Epithelial cell of proximal tubule (primary cell): ENCODE results near the gene RICTOR. TPM values are rescaled to one million over a fixed set of nuclear protein-coding genes. Genes with fewer than 3 reads are reported as not detected.
A peak's percentile ranks its signal among the peaks of the same experiment; 100 is the strongest.

Experiments used
- DNase-seq: peaks from one replicate; pipeline ENCODE4 v3.0.0-alpha.2; 2011; ENCODE audit warnings: low read depth
- H3K4me3 ChIP-seq: 2 replicates; pipeline ENCODE4 v1.5.1; 2011; ENCODE audit warnings: low read depth, mild to moderate bottlenecking, low read length
- total RNA-seq: library from RNA; depleted of rRNA; stranded (reverse); fragments of >200 nt; gene quantifications from 2 replicates; pipeline ENCODE4 v1.2.3, GENCODE V29; 2015
- TF ChIP-seq, protein P1 (sequence below): conservative IDR thresholded peaks from 2 replicates; pipeline ENCODE4 v1.5.1; 2012; ENCODE audit warnings: low read depth, mild to moderate bottlenecking, low read length

Gene RICTOR
- total RNA-seq, 1 donor from 2014 or later = 13.8 TPM

DNA sequence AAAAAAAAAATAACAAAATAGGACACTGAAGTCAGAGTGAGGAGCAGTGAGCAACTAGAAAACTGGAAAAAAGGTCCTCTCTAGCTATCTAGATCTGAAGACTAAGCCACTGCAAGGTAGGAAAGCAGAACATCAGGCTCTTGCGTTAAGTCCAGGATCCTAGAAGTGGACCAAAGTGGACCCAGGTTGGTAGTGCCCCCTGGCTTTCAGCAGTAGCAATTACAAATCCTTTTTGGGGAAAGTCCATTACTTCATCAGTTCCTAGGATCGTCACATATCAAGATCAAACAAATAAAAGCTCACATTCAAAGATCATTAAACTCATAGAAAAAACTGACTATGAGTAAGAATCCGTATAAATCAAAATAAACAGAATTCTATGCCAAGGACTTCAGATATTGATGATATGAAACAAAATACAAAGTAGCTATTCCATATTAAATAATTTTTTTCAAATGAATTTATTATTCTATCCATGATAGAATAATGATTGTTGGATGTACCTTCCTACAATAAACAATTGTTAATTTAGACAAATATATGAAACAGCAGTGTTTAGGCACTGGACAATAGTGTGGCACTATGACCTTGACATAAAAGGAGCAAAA is 6.5 kb upstream of the RICTOR start:
- DNase-seq = no peak
- TF ChIP-seq, protein P1, sequence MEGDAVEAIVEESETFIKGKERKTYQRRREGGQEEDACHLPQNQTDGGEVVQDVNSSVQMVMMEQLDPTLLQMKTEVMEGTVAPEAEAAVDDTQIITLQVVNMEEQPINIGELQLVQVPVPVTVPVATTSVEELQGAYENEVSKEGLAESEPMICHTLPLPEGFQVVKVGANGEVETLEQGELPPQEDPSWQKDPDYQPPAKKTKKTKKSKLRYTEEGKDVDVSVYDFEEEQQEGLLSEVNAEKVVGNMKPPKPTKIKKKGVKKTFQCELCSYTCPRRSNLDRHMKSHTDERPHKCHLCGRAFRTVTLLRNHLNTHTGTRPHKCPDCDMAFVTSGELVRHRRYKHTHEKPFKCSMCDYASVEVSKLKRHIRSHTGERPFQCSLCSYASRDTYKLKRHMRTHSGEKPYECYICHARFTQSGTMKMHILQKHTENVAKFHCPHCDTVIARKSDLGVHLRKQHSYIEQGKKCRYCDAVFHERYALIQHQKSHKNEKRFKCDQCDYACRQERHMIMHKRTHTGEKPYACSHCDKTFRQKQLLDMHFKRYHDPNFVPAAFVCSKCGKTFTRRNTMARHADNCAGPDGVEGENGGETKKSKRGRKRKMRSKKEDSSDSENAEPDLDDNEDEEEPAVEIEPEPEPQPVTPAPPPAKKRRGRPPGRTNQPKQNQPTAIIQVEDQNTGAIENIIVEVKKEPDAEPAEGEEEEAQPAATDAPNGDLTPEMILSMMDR = peak; percentile 96
- no peak overlapping the region for H3K4me3 ChIP-seq

DNA sequence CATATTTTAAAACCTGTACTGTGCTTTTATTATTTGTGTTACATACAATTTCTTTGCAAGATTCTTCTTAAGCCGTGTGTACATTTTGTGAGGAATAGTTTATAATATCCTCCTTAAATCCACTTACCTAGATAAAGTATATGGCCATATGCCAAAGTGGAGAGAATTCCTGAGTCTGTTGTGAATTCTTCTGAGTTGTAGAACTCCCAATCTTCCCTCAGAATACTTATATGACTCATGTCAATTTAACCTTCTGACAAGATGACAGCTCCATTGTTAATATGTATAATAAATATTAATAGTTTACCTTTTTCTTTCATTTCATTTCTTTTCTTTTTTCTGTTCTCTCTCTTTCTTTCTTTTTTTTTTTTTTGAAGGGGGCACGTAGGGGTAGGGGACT is 6.0 kb upstream of the RICTOR start:
- DNase-seq = no peak
- TF ChIP-seq, protein P1 = no peak
- H3K4me3 ChIP-seq = no peak overlapping the region

DNA sequence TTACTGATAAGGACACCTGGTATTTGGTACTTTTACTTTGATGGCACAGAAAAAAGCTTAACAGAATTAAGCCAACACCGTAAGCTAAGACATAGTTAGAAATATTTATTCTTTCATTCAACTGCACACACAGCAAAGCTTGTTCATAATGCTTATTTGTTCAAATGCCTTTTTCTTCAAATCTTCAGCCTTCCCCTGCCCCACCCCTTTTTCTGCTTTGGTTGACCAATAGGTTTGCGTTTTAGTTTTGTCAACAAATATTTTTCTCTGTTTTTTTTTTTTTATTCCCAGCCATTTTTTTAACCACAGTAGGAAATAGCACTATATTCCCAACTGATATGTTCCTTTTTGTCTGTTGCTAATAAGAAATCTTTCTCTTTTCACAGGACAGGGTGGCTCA is 4.9 kb upstream of the RICTOR start:
- TF ChIP-seq, protein P1 = no peak
- H3K4me3 ChIP-seq = no peak overlapping the region
- DNase-seq = no peak

DNA sequence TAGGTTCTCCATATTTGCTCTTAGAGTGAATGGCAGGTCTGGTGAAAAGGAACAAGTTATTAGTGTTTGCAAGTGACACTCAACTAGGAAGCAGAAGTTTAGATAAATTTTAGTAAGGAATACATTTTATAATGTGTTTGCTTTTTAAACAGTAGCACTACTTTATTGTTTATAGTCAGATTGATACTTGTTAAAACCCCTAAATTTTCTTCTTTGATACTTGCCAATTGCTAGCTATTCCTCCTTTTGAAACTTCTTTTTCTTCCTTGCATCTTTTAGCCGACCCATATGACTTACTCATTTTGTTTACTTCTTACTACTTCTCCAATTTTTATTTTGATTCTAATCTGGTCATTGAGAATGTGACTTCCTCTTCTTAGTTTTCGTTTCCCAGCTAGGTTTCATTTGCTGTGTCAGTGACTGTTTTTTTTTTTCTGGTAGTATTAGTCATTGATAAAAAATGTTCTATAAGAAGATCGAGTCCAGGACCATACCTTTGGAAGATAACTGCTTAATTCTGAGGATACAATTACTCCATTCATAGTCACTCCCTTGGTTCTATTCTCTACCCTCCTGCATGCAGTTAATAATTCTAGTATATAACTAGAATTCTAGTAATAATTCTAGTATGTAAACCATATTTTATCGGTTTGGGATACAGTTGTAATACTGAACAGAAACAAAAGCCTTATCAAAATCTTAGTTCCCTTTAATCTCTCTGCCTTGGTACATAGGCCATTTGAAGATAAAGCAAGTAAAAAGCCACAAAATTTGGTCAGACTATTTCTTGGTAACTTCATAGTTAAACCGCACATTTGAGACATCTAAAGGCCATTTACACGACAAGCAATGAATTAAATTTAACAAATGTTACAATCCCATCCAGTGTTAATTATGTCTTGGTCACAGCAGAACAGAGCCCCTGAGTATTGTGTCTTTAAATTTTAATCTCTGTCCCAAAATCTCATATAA is 2.8 kb upstream of the RICTOR start:
- DNase-seq = no peak
- TF ChIP-seq, protein P1 = no peak
- no peak overlapping the region for H3K4me3 ChIP-seq

DNA sequence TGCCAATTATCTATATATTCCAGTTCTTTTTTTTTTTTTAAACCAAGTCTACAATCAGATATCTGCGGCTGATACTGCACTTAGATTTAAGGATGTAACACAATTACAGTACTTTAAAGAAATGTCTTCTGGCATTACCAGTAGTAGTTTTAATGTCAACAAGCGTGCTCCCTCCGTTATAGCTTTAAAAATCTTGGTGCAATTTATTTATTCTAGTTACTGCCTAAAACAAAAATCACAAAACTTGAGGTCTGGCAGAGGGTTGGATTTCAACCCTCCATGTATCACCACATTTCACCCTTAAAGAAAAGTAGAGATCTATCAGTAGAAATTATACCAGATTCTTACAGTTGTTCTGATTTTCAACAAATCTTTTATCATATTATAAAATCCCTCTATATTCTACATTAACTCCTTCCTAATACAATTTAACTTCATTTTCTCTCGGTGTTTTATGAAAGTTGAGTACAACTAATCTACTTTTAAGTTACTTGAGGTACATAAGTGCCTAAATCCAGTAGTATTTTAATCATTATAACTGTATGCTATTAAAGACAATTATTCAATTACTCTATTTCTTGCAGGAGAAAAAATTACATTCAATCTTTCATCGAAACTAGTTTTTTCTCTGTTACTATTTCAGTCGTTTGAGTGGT is 2.0 kb upstream of the RICTOR start:
- TF ChIP-seq, protein P1 = no peak
- no peak overlapping the region for H3K4me3 ChIP-seq
- DNase-seq = no peak

DNA sequence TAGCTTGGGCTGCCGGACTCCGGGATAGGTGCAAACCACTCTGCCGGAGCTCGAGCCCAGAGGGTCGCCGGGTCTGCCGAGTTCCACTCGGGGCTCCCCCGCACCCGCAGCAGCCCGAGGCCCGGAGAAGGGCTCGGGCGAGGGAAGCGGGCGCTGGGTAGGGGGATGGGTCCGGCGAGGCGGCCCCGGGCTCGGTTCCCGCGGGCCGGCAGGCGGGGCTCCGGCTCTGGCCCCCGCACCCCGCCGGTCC is 507 bp downstream of the RICTOR start:
- peak overlapping the region; percentile 84 for H3K4me3 ChIP-seq
- TF ChIP-seq, protein P1 = no peak
- DNase-seq = no peak
